ENCODE measurements around the gene PARD6G.
A peak's percentile ranks its signal among the peaks of the same experiment; 100 is the strongest.

The PARD6G gene

GRCh38 chr18:80208620-80209019, 38.7 kb downstream of the PARD6G start:
- Mint-ChIP-seq H3K4me3 (no peak overlapping the region), H3K9me3 (peaks cover 5% of the 10 kb centered on the region), H3K36me3 (ENCODE audit: low read depth) (peaks cover 12% of the 10 kb centered on the region), H3K27ac (no peak overlapping the region), H3K4me1 (peaks cover 9% of the 10 kb centered on the region), H3K27me3 (ENCODE audit: low read depth, poor library complexity) (no peaks in the 10 kb centered on the region)
- DNase-seq, result no peak
- TF ChIP-seq CTCF (IDR thresholded peaks at IDR 0.05), result no peak

GRCh38 chr18:80205294-80205693, 42.0 kb downstream of the PARD6G start:
- H3K36me3 Mint-ChIP-seq (ENCODE audit: low read depth), result no peaks in the 10 kb centered on the region
- no peaks in the 10 kb centered on the region for H3K27me3 Mint-ChIP-seq (ENCODE audit: low read depth, poor library complexity)
- no peak for TF ChIP-seq CTCF (IDR thresholded peaks at IDR 0.05)
- no peak overlapping the region for H3K27ac Mint-ChIP-seq
- DNase-seq, result no peak
- H3K9me3 Mint-ChIP-seq, result no peaks in the 10 kb centered on the region
- H3K4me1 Mint-ChIP-seq, result peaks cover 10% of the 10 kb centered on the region
- no peak overlapping the region for H3K4me3 Mint-ChIP-seq

- Mint-ChIP-seq H3K27me3 (ENCODE audit: low read depth, poor library complexity) (no peaks in the 10 kb centered on the region), H3K36me3 (ENCODE audit: low read depth) (peaks cover 4% of the 10 kb centered on the region), H3K4me1 (peaks cover 19% of the 10 kb centered on the region), H3K9me3 (no peaks in the 10 kb centered on the region), H3K4me3 (no peak overlapping the region), H3K27ac (no peak overlapping the region)
- DNase-seq, result no peak
- TF ChIP-seq CTCF (IDR thresholded peaks at IDR 0.05), result no peak
Observed at GRCh38 chr18:80204142-80204541, 43.2 kb downstream of the PARD6G start.

GRCh38 chr18:80203249-80203648, 44.1 kb downstream of the PARD6G start:
- peaks cover 5% of the 10 kb centered on the region for H3K36me3 Mint-ChIP-seq (ENCODE audit: low read depth)
- H3K4me3 Mint-ChIP-seq, result no peak overlapping the region
- H3K27ac Mint-ChIP-seq, result peak overlapping the region; percentile 78
- DNase-seq, result no peak
- H3K27me3 Mint-ChIP-seq (ENCODE audit: low read depth, poor library complexity), result no peaks in the 10 kb centered on the region
- TF ChIP-seq CTCF (IDR thresholded peaks at IDR 0.05), result no peak
- peaks cover 19% of the 10 kb centered on the region for H3K4me1 Mint-ChIP-seq
- no peaks in the 10 kb centered on the region for H3K9me3 Mint-ChIP-seq

GRCh38 chr18:80202264-80202998, 44.9 kb downstream of the PARD6G start:
- Mint-ChIP-seq H3K4me3 (no peak overlapping the region), H3K4me1 (peaks cover 26% of the 10 kb centered on the region), H3K27ac (no peak overlapping the region), H3K27me3 (ENCODE audit: low read depth, poor library complexity) (no peaks in the 10 kb centered on the region), H3K9me3 (no peaks in the 10 kb centered on the region), H3K36me3 (ENCODE audit: low read depth) (peaks cover 5% of the 10 kb centered on the region)
- DNase-seq, result no peak
- no peak for TF ChIP-seq CTCF (IDR thresholded peaks at IDR 0.05)

- Mint-ChIP-seq H3K36me3 (ENCODE audit: low read depth) (peaks cover 5% of the 10 kb centered on the region), H3K9me3 (no peaks in the 10 kb centered on the region), H3K4me1 (peaks cover 33% of the 10 kb centered on the region), H3K27ac (no peak overlapping the region), H3K4me3 (no peak overlapping the region), H3K27me3 (ENCODE audit: low read depth, poor library complexity) (no peaks in the 10 kb centered on the region)
- no peak for DNase-seq
- no peak for TF ChIP-seq CTCF (IDR thresholded peaks at IDR 0.05)
Observed at GRCh38 chr18:80201739-80202138, 45.6 kb downstream of the PARD6G start.
